ENCODE data around the gene PGS1. TPM values are rescaled to one million over a fixed set of nuclear protein-coding genes. Genes with fewer than 3 reads are reported as not detected.

Gene PGS1, protein sequence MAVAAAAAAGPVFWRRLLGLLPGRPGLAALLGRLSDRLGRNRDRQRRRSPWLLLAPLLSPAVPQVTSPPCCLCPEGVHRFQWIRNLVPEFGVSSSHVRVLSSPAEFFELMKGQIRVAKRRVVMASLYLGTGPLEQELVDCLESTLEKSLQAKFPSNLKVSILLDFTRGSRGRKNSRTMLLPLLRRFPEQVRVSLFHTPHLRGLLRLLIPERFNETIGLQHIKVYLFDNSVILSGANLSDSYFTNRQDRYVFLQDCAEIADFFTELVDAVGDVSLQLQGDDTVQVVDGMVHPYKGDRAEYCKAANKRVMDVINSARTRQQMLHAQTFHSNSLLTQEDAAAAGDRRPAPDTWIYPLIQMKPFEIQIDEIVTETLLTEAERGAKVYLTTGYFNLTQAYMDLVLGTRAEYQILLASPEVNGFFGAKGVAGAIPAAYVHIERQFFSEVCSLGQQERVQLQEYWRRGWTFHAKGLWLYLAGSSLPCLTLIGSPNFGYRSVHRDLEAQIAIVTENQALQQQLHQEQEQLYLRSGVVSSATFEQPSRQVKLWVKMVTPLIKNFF
- total RNA-seq = 36.3 and 51.2 TPM in 2 replicates

DNA sequence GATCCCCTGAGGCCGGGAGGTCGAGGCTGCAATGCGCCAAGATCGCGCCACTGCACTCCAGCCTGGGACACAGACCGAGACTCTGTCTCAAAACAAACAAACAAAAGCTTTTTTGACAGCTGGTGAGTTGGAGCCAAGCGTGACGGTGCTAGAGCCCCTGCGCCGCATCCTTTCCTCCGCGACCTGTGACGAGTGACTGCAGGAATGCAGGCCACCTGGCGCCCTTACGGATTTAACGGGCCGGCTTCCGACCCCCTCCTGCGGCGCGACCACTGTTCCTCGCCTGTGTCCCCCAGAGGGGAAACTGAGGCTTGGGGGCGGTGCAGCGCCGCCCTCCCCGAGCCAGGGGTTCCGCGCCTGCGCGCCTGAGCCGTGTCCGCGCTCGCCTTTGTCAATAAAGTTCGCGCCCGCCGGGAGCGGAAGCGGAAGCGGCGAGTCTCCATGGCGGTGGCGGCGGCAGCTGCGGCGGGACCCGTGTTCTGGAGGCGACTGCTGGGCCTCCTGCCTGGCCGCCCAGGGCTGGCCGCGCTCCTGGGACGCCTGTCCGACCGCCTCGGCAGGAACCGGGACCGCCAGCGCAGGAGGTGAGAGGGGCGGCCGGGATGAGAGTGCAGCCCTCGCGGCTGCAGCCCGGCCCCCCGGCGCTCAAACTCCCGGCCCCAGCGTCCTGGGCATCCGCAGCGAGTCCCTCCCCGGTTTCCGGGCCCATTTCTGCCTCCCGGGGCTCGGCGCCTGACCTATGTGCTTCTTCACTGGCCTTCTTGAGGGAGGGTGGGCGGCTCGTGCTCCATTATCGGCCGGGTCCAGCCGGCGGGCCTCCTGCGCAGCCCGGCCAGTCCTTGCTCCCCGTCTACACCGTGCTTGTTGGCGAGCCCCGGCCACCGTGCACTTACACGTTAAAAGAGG, at the start of gene PGS1:
Gene PGS1, plus strand, starts transcription at position 425 of the 906 bp plus-strand sequence. Its CDS starts 17 bp downstream, at position 442.

DNA sequence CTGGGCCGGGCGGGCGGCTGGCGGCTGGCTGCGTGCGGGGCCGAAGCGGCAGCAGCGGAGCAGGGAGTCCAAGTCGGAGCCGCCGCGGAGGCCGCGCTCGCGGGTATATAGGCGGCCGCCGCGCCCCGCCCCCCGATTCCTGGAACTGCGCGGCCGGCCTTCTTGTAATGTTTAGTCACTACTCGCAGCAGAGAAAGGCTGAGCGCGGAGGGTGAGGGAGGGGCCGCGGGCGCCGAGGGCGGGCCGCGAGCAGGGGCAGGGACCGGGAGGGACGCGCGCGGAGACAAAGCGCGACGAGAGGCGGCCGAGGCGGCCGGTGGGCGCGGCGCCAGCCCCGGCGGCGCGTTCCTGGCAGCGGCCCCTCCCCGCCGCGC, 18.5 kb upstream of the PGS1 start, which contains the start of gene SOCS3:
Gene SOCS3, minus strand, starts transcription at position 81 of the 374 bp plus-strand sequence. CDS start 982 bp downstream, outside the sequence.

Other genes with a start within 250 kb of the PGS1 start
- 40.0 and 49.0 TPM in 2 replicates for gene TMC6, start 249.9 kb upstream of the PGS1 start, total RNA-seq
- gene TMC8, start 247.9 kb upstream of the PGS1 start, total RNA-seq = under 0.01 and 0.16 TPM in 2 replicates
- not detected in 2 replicates for gene C17orf99, start 232.3 kb upstream of the PGS1 start, total RNA-seq
- 26.1 and 63.4 TPM in 2 replicates for gene SYNGR2, start 210.1 kb upstream of the PGS1 start, total RNA-seq
- gene TK1, start 191.6 kb upstream of the PGS1 start, total RNA-seq = 53.1 and 210 TPM in 2 replicates
- 32.6 and 34.0 TPM in 2 replicates for gene AFMID, start 191.3 kb upstream of the PGS1 start, total RNA-seq
- 36.3 and 92.9 TPM in 2 replicates for gene BIRC5, start 164.4 kb upstream of the PGS1 start, total RNA-seq
- gene TMEM235, start 147.0 kb upstream of the PGS1 start, total RNA-seq = 0.16 and 0.25 TPM in 2 replicates
- 24.0 and 68.6 TPM in 2 replicates for gene SOCS3, start 18.6 kb upstream of the PGS1 start, total RNA-seq
- under 0.01 and 0.06 TPM in 2 replicates for gene DNAH17, start 198.7 kb downstream of the PGS1 start, total RNA-seq

Data from bladder microvascular endothelial cell (primary cell).